Measurements from ENCODE around the gene IRAK2. TPM values are rescaled to one million over a fixed set of nuclear protein-coding genes. Genes with fewer than 3 reads are reported as not detected.

IRAK2 gene
- total RNA-seq, 2 experiments from 2014 or later, result 1.4 TPM

GRCh38 chr3:10116138-10116460 lies 48.6 kb upstream of the IRAK2 start:
- H3K4me3 ChIP-seq (ENCODE audit: low read depth, low read length, poor library complexity, severe bottlenecking), result peak overlapping the region; percentile 97
- peak overlapping the region; percentile 67; the same call in 1 of the 2 replicates for H2AFZ ChIP-seq (ENCODE audit: low read length)
- peaks cover 20% of the 10 kb centered on the region for H3K4me1 ChIP-seq (ENCODE audit: insufficient read depth, low read length, poor library complexity, severe bottlenecking)
- H3K27ac ChIP-seq (ENCODE audit: low read depth, low read length, poor library complexity, severe bottlenecking), result peak overlapping the region; percentile 61
- H3K4me2 ChIP-seq (ENCODE audit: low read length), result peak overlapping the region; percentile 94
- ChIA-PET CTCF (ENCODE audit: unreplicated experiment) (no interaction called here), POLR2A (interaction anchor here (0.5 to 1.6 kb wide), 8 partner anchors 10 to 128 kb away, joined by 3 to 7 read pairs (median 3); no protein-coding TSS in a partner anchor)
- intact Hi-C loops (cut with micrococcal nuclease; ENCODE audit: unreplicated experiment), result loop anchor here (5.0 kb wide), 1 partner anchor 206 kb away; the partner anchor contains the start of gene SEC13
- peaks cover 54% of the 10 kb centered on the region for H3K79me2 ChIP-seq (ENCODE audit: insufficient read depth, low read depth, low read length)
- BruUV-seq (replicated peaks), result no TSS peak
- no peaks in the 10 kb centered on the region for H3K9me3 ChIP-seq (ENCODE audit: low read length)
- H3K36me3 ChIP-seq (ENCODE audit: insufficient read depth, low read length), result peaks cover 37% of the 10 kb centered on the region
- TF ChIP-seq CTCF (conservative IDR thresholded peaks at IDR 0.05; ENCODE audit: low read length) (no peak), EZH2phosphoT487 (IDR thresholded peaks at IDR 0.05; ENCODE audit: borderline replicate concordance, low read depth, low read length) (no peak)
- H3K9me2 ChIP-seq (ENCODE audit: insufficient read depth, low read length), result no peaks in the 10 kb centered on the region
- no peak for DNase-seq (ENCODE audit: low spot score)
- peaks cover 14% of the 10 kb centered on the region; the same call in 1 of the 2 replicates for H4K20me1 ChIP-seq (ENCODE audit: insufficient read depth, low read length)

GRCh38 chr3:10116928-10117327 lies 47.8 kb upstream of the IRAK2 start:
- peak overlapping the region; percentile 94 for H3K4me2 ChIP-seq (ENCODE audit: low read length)
- TF ChIP-seq CTCF (conservative IDR thresholded peaks at IDR 0.05; ENCODE audit: low read length) (no peak), EZH2phosphoT487 (IDR thresholded peaks at IDR 0.05; ENCODE audit: borderline replicate concordance, low read depth, low read length) (no peak)
- intact Hi-C loops (cut with micrococcal nuclease; ENCODE audit: unreplicated experiment), result loop anchor here (5.0 kb wide), 1 partner anchor 205 kb away; the partner anchor contains the start of gene SEC13
- no peak overlapping the region for H2AFZ ChIP-seq (ENCODE audit: low read length)
- H3K79me2 ChIP-seq (ENCODE audit: insufficient read depth, low read depth, low read length), result peaks cover 61% of the 10 kb centered on the region
- no peaks in the 10 kb centered on the region for H3K9me2 ChIP-seq (ENCODE audit: insufficient read depth, low read length)
- H3K9me3 ChIP-seq (ENCODE audit: low read length), result no peaks in the 10 kb centered on the region
- peaks cover 45% of the 10 kb centered on the region for H3K36me3 ChIP-seq (ENCODE audit: insufficient read depth, low read length)
- H3K4me3 ChIP-seq (ENCODE audit: low read depth, low read length, poor library complexity, severe bottlenecking), result peak overlapping the region; percentile 97
- ChIA-PET CTCF (ENCODE audit: unreplicated experiment) (no interaction called here), POLR2A (interaction anchor here (0.6 to 1.6 kb wide), 7 partner anchors 8 to 141 kb away, joined by 3 to 5 read pairs (median 3); partner anchors contain the start of gene VHL)
- peaks cover 20% of the 10 kb centered on the region for H3K4me1 ChIP-seq (ENCODE audit: insufficient read depth, low read length, poor library complexity, severe bottlenecking)
- peaks cover 14% of the 10 kb centered on the region; the same call in 1 of the 2 replicates for H4K20me1 ChIP-seq (ENCODE audit: insufficient read depth, low read length)
- H3K27ac ChIP-seq (ENCODE audit: low read depth, low read length, poor library complexity, severe bottlenecking), result no peak overlapping the region
- no TSS peak for BruUV-seq (replicated peaks)
- DNase-seq (ENCODE audit: low spot score), result no peak

GRCh38 chr3:10119376-10119775 lies 45.3 kb upstream of the IRAK2 start:
- Histone ChIP-seq H2AFZ (ENCODE audit: low read length) (no peak overlapping the region), H3K9me3 (ENCODE audit: low read length) (no peaks in the 10 kb centered on the region), H4K20me1 (ENCODE audit: insufficient read depth, low read length) (peaks cover 14% of the 10 kb centered on the region; the same call in 1 of the 2 replicates), H3K27ac (ENCODE audit: low read depth, low read length, poor library complexity, severe bottlenecking) (no peak overlapping the region), H3K79me2 (ENCODE audit: insufficient read depth, low read depth, low read length) (peaks cover 76% of the 10 kb centered on the region), H3K36me3 (ENCODE audit: insufficient read depth, low read length) (peaks cover 66% of the 10 kb centered on the region), H3K4me3 (ENCODE audit: low read depth, low read length, poor library complexity, severe bottlenecking) (no peak overlapping the region), H3K4me1 (ENCODE audit: insufficient read depth, low read length, poor library complexity, severe bottlenecking) (peaks cover 20% of the 10 kb centered on the region), H3K4me2 (ENCODE audit: low read length) (no peak overlapping the region), H3K9me2 (ENCODE audit: insufficient read depth, low read length) (no peaks in the 10 kb centered on the region)
- ChIA-PET POLR2A (interaction anchor here (0.6 kb wide), 1 partner anchor 530 kb away, joined by 3 read pairs; no protein-coding TSS in a partner anchor), CTCF (ENCODE audit: unreplicated experiment) (no interaction called here)
- BruUV-seq (replicated peaks), result no TSS peak
- intact Hi-C loops (cut with micrococcal nuclease; ENCODE audit: unreplicated experiment), result loop anchor here (5.0 kb wide), 1 partner anchor 203 kb away; the partner anchor contains the start of gene SEC13
- DNase-seq (ENCODE audit: low spot score), result no peak
- TF ChIP-seq CTCF (conservative IDR thresholded peaks at IDR 0.05; ENCODE audit: low read length), result no peak
- TF ChIP-seq EZH2phosphoT487 (IDR thresholded peaks at IDR 0.05; ENCODE audit: borderline replicate concordance, low read depth, low read length), result no peak

All from OCI-LY7 (cell line).